Activated T-cell treated with anti-CD3 and anti-CD28 coated beads, Interleukin-2, amount 50 U/mL, for 24 hours (primary cell): Measurements from ENCODE around the gene DNAH6.
"Not testable (repeated sequence)": the region's sequence is repeated elsewhere in the genome, so short reads cannot be mapped to it uniquely, and the experiment has no call there.

Source experiments
- DNase-seq: peaks from one replicate; pipeline ENCODE4 v3.0.0-alpha.2; 2020
- H3K27ac Mint-ChIP-seq: 2 replicates; pipeline ENCODE4 v1.8.0; 2020; ENCODE audit warnings: mild to moderate bottlenecking, mixed read lengths
- H3K27me3 Mint-ChIP-seq: 2 replicates; pipeline ENCODE4 v1.8.0; 2020; ENCODE audit warnings: mixed read lengths
- H3K36me3 Mint-ChIP-seq: 2 replicates; pipeline ENCODE4 v1.8.0; 2020; ENCODE audit warnings: low read depth, mixed read lengths
- H3K4me1 Mint-ChIP-seq: 2 replicates; pipeline ENCODE4 v1.8.0; 2020; ENCODE audit warnings: low read depth, mixed read lengths
- H3K4me3 Mint-ChIP-seq: 2 replicates; pipeline ENCODE4 v1.8.0; 2020; ENCODE audit warnings: mild to moderate bottlenecking, moderate library complexity, mixed read lengths
- H3K9me3 Mint-ChIP-seq: 2 replicates; pipeline ENCODE4 v1.8.0; 2020; ENCODE audit warnings: mixed read lengths

DNAH6 gene

GRCh38 chr2:84532291-84532690 lies 16.0 kb downstream of the DNAH6 start:
- H3K4me3 Mint-ChIP-seq: no peak overlapping the region
- no peak for DNase-seq
- H3K9me3 Mint-ChIP-seq: no peaks in the 10 kb centered on the region
- no peaks in the 10 kb centered on the region for H3K36me3 Mint-ChIP-seq
- peaks cover 11% of the 10 kb centered on the region for H3K4me1 Mint-ChIP-seq
- no peak overlapping the region for H3K27ac Mint-ChIP-seq
- no peaks in the 10 kb centered on the region for H3K27me3 Mint-ChIP-seq

DNA sequence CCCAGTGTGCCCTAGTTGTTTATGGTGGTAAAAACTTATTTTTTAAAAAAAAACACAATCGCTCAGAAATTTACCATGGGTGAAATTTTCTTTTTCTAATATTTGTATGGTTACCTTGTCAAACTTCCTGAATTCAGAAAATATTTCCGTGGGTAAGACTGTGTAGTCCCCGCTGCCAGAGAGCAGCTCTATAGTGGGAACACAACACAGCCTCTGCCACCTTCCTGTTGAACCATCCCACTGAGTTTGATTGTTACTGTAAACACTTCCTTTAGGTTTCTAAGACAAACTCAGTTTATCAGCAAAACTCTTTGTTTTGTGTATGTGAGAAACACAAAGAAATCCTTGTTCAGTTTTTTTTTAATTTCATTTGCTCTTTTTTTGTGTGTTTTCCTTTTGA lies 17.9 kb downstream of the DNAH6 start:
- peaks cover 6% of the 10 kb centered on the region for H3K4me1 Mint-ChIP-seq
- no peaks in the 10 kb centered on the region for H3K27me3 Mint-ChIP-seq
- H3K9me3 Mint-ChIP-seq: no peaks in the 10 kb centered on the region
- H3K27ac Mint-ChIP-seq: no peak overlapping the region
- DNase-seq: no peak
- no peaks in the 10 kb centered on the region for H3K36me3 Mint-ChIP-seq
- H3K4me3 Mint-ChIP-seq: no peak overlapping the region

DNA sequence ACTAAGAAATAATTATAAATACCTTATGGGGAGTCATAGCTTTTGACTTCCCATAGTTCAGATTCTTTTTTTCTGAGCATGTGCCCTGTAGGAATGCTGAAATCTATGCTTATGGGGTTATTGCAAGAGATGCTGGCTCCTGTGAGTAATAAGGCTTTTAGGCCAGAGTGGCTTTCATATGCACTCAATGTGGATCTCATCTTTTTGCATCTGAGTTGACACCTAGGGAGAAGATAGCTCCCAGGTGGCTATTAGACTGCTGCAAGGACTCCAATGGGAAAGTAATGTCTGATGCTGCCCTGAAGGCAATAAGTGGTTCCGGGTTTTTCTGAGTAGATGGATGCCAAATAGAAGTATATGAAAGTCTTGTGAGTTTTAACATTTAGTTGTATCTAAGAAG lies 21.0 kb downstream of the DNAH6 start:
- no peak overlapping the region for H3K4me3 Mint-ChIP-seq
- no peaks in the 10 kb centered on the region for H3K36me3 Mint-ChIP-seq
- no peak for DNase-seq
- no peaks in the 10 kb centered on the region for H3K27me3 Mint-ChIP-seq
- H3K27ac Mint-ChIP-seq: no peak overlapping the region
- H3K4me1 Mint-ChIP-seq: peaks cover 17% of the 10 kb centered on the region
- H3K9me3 Mint-ChIP-seq: no peaks in the 10 kb centered on the region

- DNase-seq: no peak
- H3K4me1 Mint-ChIP-seq: peaks cover 13% of the 10 kb centered on the region
- no peak overlapping the region for H3K4me3 Mint-ChIP-seq
- H3K9me3 Mint-ChIP-seq: no peaks in the 10 kb centered on the region
- H3K27ac Mint-ChIP-seq: no peak overlapping the region
- no peaks in the 10 kb centered on the region for H3K36me3 Mint-ChIP-seq
- no peaks in the 10 kb centered on the region for H3K27me3 Mint-ChIP-seq
These were observed 23.4 kb downstream of the DNAH6 start for GRCh38 chr2:84539729-84540128.

- no peak overlapping the region for H3K27ac Mint-ChIP-seq
- peaks cover 3% of the 10 kb centered on the region for H3K4me1 Mint-ChIP-seq
- H3K9me3 Mint-ChIP-seq: no peaks in the 10 kb centered on the region
- H3K36me3 Mint-ChIP-seq: no peaks in the 10 kb centered on the region
- no peak for DNase-seq
- no peaks in the 10 kb centered on the region for H3K27me3 Mint-ChIP-seq
- H3K4me3 Mint-ChIP-seq: no peak overlapping the region
These were observed 28.7 kb downstream of the DNAH6 start for GRCh38 chr2:84545005-84545404.

GRCh38 chr2:84546551-84546950 lies 30.3 kb downstream of the DNAH6 start:
- Mint-ChIP-seq H3K36me3 (no peaks in the 10 kb centered on the region), H3K4me3 (no peak overlapping the region), H3K27ac (no peak overlapping the region), H3K27me3 (no peaks in the 10 kb centered on the region), H3K4me1 (no peaks in the 10 kb centered on the region), H3K9me3 (no peaks in the 10 kb centered on the region)
- DNase-seq: no peak

- Mint-ChIP-seq H3K36me3 (no peaks in the 10 kb centered on the region), H3K9me3 (no peaks in the 10 kb centered on the region), H3K4me3 (no peak overlapping the region)
These were observed 32.0 kb downstream of the DNAH6 start for GRCh38 chr2:84548303-84548702.

GRCh38 chr2:84550916-84551315 lies 34.6 kb downstream of the DNAH6 start:
- no peaks in the 10 kb centered on the region for H3K36me3 Mint-ChIP-seq
- H3K9me3 Mint-ChIP-seq: no peaks in the 10 kb centered on the region
- no peak for DNase-seq
- no peak overlapping the region for H3K4me3 Mint-ChIP-seq
- no peaks in the 10 kb centered on the region for H3K4me1 Mint-ChIP-seq
- no peaks in the 10 kb centered on the region for H3K27me3 Mint-ChIP-seq
- H3K27ac Mint-ChIP-seq: no peak overlapping the region

More at GRCh38 chr2:84548303-84548702, 32.0 kb downstream of the DNAH6 start:
- no peaks in the 10 kb centered on the region for H3K4me1 Mint-ChIP-seq
- H3K27me3 Mint-ChIP-seq: no peaks in the 10 kb centered on the region
- no peak for DNase-seq
- H3K27ac Mint-ChIP-seq: no peak overlapping the region

GRCh38 chr2:84551526-84551925 lies 35.2 kb downstream of the DNAH6 start:
- not testable (repeated sequence) for H3K4me3 Mint-ChIP-seq, H3K36me3 Mint-ChIP-seq, DNase-seq, H3K4me1 Mint-ChIP-seq, H3K27ac Mint-ChIP-seq, H3K9me3 Mint-ChIP-seq, H3K27me3 Mint-ChIP-seq

DNA sequence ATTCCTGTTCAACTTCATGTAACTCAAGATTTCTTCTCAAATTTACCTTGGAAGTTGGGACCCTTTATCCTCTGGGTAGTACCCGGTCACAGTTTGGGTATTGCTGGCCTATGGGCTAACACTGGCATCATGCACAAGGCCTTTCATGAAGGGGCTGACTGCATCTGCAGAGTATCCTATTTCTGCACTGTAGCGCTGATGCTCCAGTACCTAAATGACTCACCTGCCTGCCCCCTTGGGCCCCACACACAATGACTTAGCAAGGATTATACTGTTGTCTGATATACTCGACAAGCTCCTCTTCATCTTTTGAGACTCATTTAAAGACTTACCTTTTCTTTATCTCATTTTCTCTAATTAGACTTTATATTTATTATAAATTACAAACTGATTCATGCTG lies 39.9 kb downstream of the DNAH6 start:
- peaks cover 11% of the 10 kb centered on the region for H3K9me3 Mint-ChIP-seq
- peaks cover 10% of the 10 kb centered on the region for H3K36me3 Mint-ChIP-seq
- no peak overlapping the region for H3K27ac Mint-ChIP-seq
- no peak for DNase-seq
- H3K4me3 Mint-ChIP-seq: no peak overlapping the region
- no peaks in the 10 kb centered on the region for H3K27me3 Mint-ChIP-seq
- no peaks in the 10 kb centered on the region for H3K4me1 Mint-ChIP-seq

DNA sequence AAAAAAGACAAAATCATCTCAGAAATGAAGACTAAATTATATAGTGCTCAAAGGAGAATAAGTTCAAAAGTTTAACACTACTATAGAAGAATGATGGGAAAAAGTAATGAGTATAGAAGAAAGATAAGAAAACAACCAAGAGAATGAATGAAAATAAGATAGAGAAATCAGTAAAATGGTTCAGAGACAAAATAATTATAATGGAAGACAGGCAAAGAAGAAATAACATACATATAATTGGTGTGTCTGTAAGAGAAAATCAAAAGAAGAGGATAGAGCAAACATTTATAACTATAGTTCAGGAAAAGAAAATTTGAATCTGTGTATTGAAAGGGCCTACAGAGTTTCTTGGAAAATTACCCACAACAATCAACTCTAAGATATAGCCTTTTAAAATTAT lies 43.5 kb downstream of the DNAH6 start:
- H3K27me3 Mint-ChIP-seq: no peaks in the 10 kb centered on the region
- peaks cover 10% of the 10 kb centered on the region for H3K36me3 Mint-ChIP-seq
- H3K4me1 Mint-ChIP-seq: no peaks in the 10 kb centered on the region
- H3K9me3 Mint-ChIP-seq: peaks cover 14% of the 10 kb centered on the region
- DNase-seq: no peak
- no peak overlapping the region for H3K4me3 Mint-ChIP-seq
- H3K27ac Mint-ChIP-seq: no peak overlapping the region

DNA sequence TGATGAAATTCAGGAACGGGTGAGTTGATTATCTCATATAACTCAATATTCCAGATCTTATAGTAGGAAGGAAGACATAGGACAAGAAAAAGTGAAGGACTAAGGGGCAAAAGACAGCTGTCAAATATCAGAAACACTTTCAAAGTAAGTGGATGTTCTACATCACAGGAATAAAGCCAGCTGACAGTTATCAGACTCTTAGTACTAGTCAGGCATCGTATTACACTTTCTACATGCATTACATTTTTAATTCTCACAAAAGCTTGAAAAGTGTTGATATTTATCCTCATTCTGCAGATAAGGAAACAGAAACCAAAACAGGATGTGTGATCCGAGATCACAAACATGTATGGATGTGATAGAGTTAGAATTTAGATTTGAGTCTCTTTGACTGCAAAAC lies 63.4 kb downstream of the DNAH6 start:
- no peaks in the 10 kb centered on the region for H3K36me3 Mint-ChIP-seq

GRCh38 chr2:84603911-84604310 lies 87.6 kb downstream of the DNAH6 start:
- Mint-ChIP-seq H3K4me1 (peaks cover 1% of the 10 kb centered on the region), H3K36me3 (peaks cover 7% of the 10 kb centered on the region), H3K27me3 (no peaks in the 10 kb centered on the region), H3K4me3 (no peak overlapping the region), H3K9me3 (peaks cover 10% of the 10 kb centered on the region), H3K27ac (no peak overlapping the region)
- no peak for DNase-seq

More for the DNA sequence above, 63.4 kb downstream of the DNAH6 start:
- H3K27me3 Mint-ChIP-seq: no peaks in the 10 kb centered on the region
- DNase-seq: no peak
- no peaks in the 10 kb centered on the region for H3K9me3 Mint-ChIP-seq
- H3K4me3 Mint-ChIP-seq: no peak overlapping the region
- H3K4me1 Mint-ChIP-seq: peaks cover 13% of the 10 kb centered on the region
- no peak overlapping the region for H3K27ac Mint-ChIP-seq

GRCh38 chr2:84613082-84613481 lies 96.8 kb downstream of the DNAH6 start:
- peaks cover 3% of the 10 kb centered on the region for H3K4me1 Mint-ChIP-seq
- H3K27me3 Mint-ChIP-seq: no peaks in the 10 kb centered on the region
- peaks cover 4% of the 10 kb centered on the region for H3K36me3 Mint-ChIP-seq
- no peak overlapping the region for H3K27ac Mint-ChIP-seq
- H3K4me3 Mint-ChIP-seq: no peak overlapping the region
- peaks cover 9% of the 10 kb centered on the region for H3K9me3 Mint-ChIP-seq
- no peak for DNase-seq

DNA sequence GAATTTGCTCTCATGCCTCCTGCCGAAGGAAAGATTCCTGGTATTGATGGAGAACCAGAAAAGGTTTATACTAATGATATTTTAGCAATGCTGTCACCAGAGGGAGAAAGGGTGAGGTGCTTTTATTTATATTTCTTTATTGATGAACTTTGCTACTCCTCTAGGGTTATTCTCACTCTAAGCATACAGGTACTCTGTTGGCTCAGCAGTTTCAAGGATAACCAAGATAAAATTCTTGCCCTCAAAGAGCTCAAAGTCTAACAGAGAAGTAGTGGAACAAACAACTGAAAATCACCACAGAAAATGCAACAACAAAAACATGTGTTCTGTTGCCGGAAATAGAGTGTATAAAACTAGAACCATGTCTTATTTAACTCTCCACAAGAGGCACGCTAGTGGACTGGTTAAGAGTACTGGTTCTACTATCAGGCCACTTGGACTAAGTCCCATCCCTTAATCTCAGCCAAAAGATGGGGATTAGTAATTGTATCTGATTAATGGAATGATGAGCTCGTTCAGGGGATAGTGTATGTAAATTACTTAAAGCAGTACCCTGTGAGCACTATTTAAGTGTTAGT lies 103.6 kb downstream of the DNAH6 start:
- no peaks in the 10 kb centered on the region for H3K9me3 Mint-ChIP-seq
- no peaks in the 10 kb centered on the region for H3K36me3 Mint-ChIP-seq
- no peaks in the 10 kb centered on the region for H3K27me3 Mint-ChIP-seq
- no peak overlapping the region for H3K4me3 Mint-ChIP-seq
- no peak for DNase-seq
- peaks cover 3% of the 10 kb centered on the region for H3K4me1 Mint-ChIP-seq
- no peak overlapping the region for H3K27ac Mint-ChIP-seq

DNA sequence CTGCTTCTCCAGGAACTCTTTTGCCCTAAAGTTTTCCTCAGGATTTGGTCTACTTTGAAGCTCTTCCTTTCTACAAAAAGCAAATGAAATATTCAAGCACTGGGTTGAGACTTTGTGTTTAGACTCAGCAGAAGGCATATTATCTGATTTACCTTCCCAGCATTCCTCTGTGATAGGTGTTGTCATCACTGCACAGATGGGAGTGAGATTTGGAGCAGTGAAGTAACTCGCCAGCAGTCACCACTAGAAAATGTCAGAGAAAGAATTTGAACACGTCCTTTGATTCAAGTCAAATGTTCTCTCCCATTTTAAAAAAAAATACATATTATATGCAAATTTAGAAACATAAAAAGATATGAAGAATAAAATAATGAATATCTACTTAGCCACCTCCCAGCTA lies 112.2 kb downstream of the DNAH6 start:
- peaks cover 19% of the 10 kb centered on the region for H3K4me1 Mint-ChIP-seq
- no peaks in the 10 kb centered on the region for H3K36me3 Mint-ChIP-seq
- no peak for DNase-seq
- H3K27me3 Mint-ChIP-seq: no peaks in the 10 kb centered on the region
- H3K9me3 Mint-ChIP-seq: no peaks in the 10 kb centered on the region
- no peak overlapping the region for H3K4me3 Mint-ChIP-seq
- no peak overlapping the region for H3K27ac Mint-ChIP-seq
